GM12875 (cell line): ENCODE results near the gene CSRNP3.

Source experiments
- H3K4me3 ChIP-seq: one replicate; pipeline ENCODE4 v1.5.1; 2011; ENCODE audit warnings: low read depth, low read length, control low read depth
- TF ChIP-seq, protein P1 (sequence below): IDR thresholded peaks from 2 replicates; pipeline ENCODE4 v1.5.1; 2011; ENCODE audit warnings: low read depth, mild to moderate bottlenecking, control low read depth, inconsistent platforms, low read length, moderate library complexity, borderline replicate concordance; ENCODE audit not compliant: insufficient read depth

The CSRNP3 gene

DNA sequence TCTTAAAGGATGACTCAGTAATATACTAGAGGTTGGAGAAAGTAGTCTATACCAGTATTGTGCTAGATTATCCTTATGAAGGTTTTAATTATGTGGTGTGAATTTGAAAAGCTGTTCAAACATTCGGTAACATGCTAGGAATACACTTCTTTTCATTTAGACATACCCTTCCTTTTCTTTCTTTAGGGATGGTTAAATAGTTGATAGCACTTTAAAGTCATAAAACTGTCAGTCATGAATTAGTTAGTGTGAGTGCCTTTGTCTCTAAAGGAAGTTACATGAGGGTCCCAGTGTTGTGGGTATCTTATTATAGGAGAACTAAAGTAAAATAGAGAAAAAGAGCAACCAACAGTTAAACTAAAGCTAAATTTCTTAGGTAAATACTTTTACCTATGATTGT is 149.3 kb downstream of the CSRNP3 start:
- TF ChIP-seq, protein P1, sequence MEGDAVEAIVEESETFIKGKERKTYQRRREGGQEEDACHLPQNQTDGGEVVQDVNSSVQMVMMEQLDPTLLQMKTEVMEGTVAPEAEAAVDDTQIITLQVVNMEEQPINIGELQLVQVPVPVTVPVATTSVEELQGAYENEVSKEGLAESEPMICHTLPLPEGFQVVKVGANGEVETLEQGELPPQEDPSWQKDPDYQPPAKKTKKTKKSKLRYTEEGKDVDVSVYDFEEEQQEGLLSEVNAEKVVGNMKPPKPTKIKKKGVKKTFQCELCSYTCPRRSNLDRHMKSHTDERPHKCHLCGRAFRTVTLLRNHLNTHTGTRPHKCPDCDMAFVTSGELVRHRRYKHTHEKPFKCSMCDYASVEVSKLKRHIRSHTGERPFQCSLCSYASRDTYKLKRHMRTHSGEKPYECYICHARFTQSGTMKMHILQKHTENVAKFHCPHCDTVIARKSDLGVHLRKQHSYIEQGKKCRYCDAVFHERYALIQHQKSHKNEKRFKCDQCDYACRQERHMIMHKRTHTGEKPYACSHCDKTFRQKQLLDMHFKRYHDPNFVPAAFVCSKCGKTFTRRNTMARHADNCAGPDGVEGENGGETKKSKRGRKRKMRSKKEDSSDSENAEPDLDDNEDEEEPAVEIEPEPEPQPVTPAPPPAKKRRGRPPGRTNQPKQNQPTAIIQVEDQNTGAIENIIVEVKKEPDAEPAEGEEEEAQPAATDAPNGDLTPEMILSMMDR = no peak
- no peak overlapping the region for H3K4me3 ChIP-seq

- TF ChIP-seq, protein P1 = no peak
- no peak overlapping the region for H3K4me3 ChIP-seq
Observed at GRCh38 chr2:165621086-165621560, 151.6 kb downstream of the CSRNP3 start.

- TF ChIP-seq, protein P1 = no peak
- H3K4me3 ChIP-seq = no peak overlapping the region
Observed at GRCh38 chr2:165623161-165623560, 153.7 kb downstream of the CSRNP3 start.

GRCh38 chr2:165623783-165624469 is 154.4 kb downstream of the CSRNP3 start:
- no peak overlapping the region for H3K4me3 ChIP-seq
- TF ChIP-seq, protein P1 = no peak

DNA sequence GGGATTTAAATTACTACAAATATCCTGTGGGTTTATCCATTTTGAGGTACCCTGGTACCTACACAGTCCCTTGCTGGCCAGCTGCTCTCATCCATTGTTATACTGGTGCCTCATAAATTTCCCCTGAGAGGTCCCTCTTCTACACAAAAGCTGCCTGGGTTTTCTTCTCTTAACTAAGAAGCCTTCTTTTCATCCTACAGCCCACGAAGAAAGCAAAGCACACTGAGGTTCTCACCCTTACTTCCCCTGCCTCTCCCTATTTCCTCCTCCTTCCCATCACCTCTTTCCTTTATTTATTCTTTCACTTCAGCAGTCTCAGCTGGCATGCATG is 154.9 kb downstream of the CSRNP3 start:
- no peak overlapping the region for H3K4me3 ChIP-seq
- TF ChIP-seq, protein P1 = no peak

- no peak overlapping the region for H3K4me3 ChIP-seq
- TF ChIP-seq, protein P1 = no peak
Observed at GRCh38 chr2:165627470-165627869, 158.0 kb downstream of the CSRNP3 start.

GRCh38 chr2:165629776-165630175 is 160.3 kb downstream of the CSRNP3 start:
- H3K4me3 ChIP-seq = no peak overlapping the region
- TF ChIP-seq, protein P1 = no peak
